ENCODE data around the gene RPS3.

RPS3 gene

DNA sequence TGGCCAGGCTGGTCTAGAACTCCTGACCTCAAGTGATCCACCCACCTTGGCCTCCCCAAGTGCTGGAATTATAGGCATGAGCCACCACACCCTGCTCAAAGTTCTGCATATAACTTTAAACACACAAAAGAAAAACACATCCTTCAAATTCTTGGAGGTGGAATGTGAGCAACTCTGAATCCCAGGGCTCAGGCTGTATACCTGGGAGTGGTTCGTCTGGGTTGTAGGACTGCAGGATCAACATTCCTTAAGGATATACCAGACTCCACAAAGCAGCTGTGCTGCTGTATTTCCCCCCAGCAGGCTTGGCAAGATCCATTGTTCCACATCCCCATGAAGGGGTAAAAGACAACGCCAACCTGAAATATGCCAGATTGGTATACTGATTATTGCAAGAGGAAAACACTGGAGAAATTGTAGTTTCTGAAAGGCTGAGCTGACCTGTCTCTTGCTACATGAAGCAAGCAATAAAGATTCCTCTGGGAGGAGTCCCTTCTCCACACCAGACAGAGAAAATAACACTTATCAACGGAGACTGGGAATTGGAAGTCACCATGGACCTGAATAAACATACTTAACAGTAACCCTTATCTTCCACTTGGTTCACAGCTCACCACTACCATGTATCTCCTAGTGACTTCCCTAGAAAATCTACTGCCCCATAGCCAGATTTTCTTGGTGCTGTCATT is 12.2 kb upstream of the RPS3 start:
- H3K4me1 ChIP-seq (ENCODE audit: control insufficient read depth, insufficient read depth, low read length): no peaks in the 10 kb centered on the region
- H3K9ac ChIP-seq (ENCODE audit: low read length): no peak overlapping the region
- H3K36me3 ChIP-seq (ENCODE audit: control insufficient read depth, insufficient read depth, low read length): no peaks in the 10 kb centered on the region
- no peak overlapping the region for H3K4me3 ChIP-seq (ENCODE audit: low read length)
- H3K27me3 ChIP-seq (ENCODE audit: control insufficient read depth, insufficient read depth, low read length): no peaks in the 10 kb centered on the region
- H3K27ac ChIP-seq (ENCODE audit: low read depth, low read length): no peak overlapping the region

DNA sequence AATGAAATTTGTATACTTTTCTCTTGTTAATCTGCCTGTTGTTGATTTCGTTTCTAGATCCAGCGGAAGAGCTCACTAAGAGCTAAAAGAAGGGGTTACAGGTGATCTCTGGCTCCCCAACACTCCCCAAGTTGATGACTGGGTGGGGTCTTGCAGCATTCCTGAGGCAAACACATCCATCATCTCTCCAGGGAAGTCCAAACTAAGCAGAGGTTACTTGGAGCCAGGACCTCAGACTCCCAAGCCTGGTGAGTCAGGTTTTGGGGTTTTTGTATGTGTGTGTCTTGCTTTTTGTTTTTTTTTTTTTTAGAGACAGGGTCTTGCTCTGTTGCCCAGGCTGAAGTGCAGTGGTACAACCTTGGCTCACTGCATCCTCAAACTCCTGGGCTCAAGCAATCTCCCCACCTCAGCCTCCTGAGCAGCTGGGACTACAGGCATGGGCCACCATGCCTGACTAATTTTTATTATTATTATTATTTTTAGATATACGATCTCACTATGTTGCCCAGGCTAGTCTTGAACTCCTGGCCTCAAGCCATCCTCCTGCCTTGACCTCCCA is 11.5 kb upstream of the RPS3 start:
- no peaks in the 10 kb centered on the region for H3K36me3 ChIP-seq (ENCODE audit: control insufficient read depth, insufficient read depth, low read length)
- H3K27me3 ChIP-seq (ENCODE audit: control insufficient read depth, insufficient read depth, low read length): no peaks in the 10 kb centered on the region
- no peaks in the 10 kb centered on the region for H3K4me1 ChIP-seq (ENCODE audit: control insufficient read depth, insufficient read depth, low read length)
- H3K9ac ChIP-seq (ENCODE audit: low read length): no peak overlapping the region
- no peak overlapping the region for H3K27ac ChIP-seq (ENCODE audit: low read depth, low read length)
- no peak overlapping the region for H3K4me3 ChIP-seq (ENCODE audit: low read length)

DNA sequence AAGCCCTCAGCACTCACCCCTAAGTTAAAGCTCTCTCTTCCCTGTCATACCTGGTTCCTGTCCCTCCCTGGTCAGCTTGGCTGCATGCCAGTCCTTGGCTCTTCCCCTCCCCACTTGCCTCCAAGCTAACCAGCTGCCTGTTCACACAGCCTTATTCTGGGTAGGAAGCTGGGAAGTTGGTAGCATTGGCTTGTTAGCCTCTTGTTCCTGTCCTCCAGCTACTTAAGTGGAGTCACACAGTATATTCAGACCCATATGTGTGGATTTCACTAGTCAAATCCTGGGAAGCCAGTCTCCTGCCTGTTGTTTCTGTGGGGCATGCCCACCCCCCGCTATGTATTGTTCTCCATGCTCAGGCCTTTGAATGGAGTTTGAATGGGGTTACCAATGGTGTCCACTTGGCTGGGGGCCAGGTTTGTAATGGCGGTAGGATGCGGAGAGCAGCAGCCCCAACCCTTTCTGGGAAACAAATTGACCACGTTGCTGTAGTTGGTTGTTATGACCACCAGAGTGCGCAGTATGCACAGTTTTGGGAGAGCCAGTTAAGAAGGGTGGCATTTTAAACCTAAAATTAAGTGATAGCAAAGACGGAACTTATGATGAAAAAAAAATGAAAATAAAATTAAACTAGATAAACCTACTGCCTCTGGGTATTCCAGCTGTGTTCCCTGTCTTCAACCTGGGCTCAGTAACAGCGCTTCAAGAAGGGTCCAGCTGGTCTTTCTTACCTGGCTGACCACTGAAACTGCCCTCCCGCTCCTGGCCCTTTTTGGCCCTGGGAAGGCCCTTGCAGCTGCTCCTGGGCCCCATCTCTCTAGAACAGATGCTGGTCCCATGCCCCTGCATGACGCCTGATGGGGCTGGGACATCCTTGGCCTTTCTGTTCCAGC is 10.7 kb upstream of the RPS3 start:
- H3K4me3 ChIP-seq (ENCODE audit: low read length): no peak overlapping the region
- H3K4me1 ChIP-seq (ENCODE audit: control insufficient read depth, insufficient read depth, low read length): no peaks in the 10 kb centered on the region
- no peak overlapping the region for H3K27ac ChIP-seq (ENCODE audit: low read depth, low read length)
- no peaks in the 10 kb centered on the region for H3K36me3 ChIP-seq (ENCODE audit: control insufficient read depth, insufficient read depth, low read length)
- H3K27me3 ChIP-seq (ENCODE audit: control insufficient read depth, insufficient read depth, low read length): no peaks in the 10 kb centered on the region
- no peak overlapping the region for H3K9ac ChIP-seq (ENCODE audit: low read length)

DNA sequence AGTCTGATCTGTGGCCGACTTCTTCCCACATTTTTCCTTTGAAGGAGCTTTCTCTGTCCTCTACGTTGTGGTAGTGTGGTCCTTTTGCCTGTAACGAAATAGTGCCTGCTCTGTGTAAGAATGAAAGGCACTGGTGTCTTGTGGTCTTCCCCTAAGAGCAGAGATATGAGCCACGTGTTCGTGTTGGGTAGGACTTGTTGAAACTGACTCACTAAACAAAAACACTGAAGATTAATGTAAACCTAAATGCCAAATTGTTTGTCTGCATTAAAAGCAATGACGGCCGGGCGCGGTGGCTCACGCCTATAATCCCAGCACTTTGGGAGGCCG is 10.1 kb upstream of the RPS3 start:
- Histone ChIP-seq H3K9ac (ENCODE audit: low read length) (no peak overlapping the region), H3K27ac (ENCODE audit: low read depth, low read length) (no peak overlapping the region)

DNA sequence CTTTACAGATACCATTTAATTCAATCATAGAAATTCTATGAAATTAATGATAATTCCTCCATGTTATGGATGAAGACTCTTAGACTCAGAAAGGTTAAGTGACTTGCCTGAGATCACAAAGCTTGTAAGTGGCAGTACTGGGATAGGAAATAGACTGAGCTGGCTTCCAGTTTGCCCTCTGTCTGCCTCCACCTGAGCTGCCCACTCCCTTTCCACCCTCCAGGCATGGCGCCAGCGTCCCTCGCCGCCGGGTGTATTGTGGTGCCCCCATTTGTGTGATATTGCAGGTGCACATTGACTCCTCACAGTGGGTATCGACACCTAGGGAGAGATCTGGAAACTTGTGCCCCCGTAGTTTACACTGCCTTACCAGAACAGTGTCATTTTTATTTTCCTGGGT is 9.4 kb upstream of the RPS3 start:
- Histone ChIP-seq H3K27me3 (ENCODE audit: control insufficient read depth, insufficient read depth, low read length) (no peaks in the 10 kb centered on the region), H3K4me3 (ENCODE audit: low read length) (no peak overlapping the region), H3K9ac (ENCODE audit: low read length) (no peak overlapping the region), H3K36me3 (ENCODE audit: control insufficient read depth, insufficient read depth, low read length) (no peaks in the 10 kb centered on the region), H3K27ac (ENCODE audit: low read depth, low read length) (no peak overlapping the region), H3K4me1 (ENCODE audit: control insufficient read depth, insufficient read depth, low read length) (no peaks in the 10 kb centered on the region)

More for the DNA sequence above, 10.1 kb upstream of the RPS3 start:
- Histone ChIP-seq H3K36me3 (ENCODE audit: control insufficient read depth, insufficient read depth, low read length) (no peaks in the 10 kb centered on the region), H3K4me1 (ENCODE audit: control insufficient read depth, insufficient read depth, low read length) (no peaks in the 10 kb centered on the region), H3K4me3 (ENCODE audit: low read length) (no peak overlapping the region), H3K27me3 (ENCODE audit: control insufficient read depth, insufficient read depth, low read length) (no peaks in the 10 kb centered on the region)

DNA sequence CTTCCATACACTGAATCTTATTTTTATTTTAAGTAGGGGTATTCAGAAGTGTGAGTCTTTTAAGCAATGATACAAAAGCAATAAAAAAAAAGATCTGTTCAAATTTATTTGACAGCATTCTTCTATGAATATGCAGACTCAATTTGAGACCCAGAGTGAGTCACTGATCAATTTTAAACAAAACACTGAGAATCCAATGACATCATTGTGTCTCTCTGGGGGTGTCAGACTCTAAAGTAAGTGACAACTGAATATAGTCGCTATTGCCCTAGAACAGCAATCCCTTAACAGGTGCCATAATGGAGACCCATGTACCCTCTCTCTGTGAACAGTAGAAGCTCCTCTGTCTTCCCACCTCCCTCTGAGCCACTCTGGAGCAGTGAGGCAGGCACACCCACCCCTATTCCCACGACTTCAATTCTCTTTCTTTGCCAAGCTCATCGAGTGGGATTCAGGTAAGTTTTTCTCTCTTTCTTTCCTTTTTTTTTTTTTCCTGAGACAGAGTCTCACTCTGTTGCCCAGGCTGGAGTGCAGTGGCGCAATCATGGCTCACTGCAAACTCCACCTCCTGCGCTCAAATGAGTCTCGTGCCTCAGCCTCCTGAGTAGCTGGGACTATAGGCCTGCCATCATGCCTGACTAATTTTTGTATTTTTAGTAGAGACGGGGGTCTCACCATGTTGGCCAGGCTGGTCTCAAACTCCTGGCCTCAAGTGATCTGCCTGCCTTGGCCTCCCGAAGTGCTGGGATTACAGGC is 5.1 kb upstream of the RPS3 start:
- Histone ChIP-seq H3K27me3 (ENCODE audit: control insufficient read depth, insufficient read depth, low read length) (no peaks in the 10 kb centered on the region), H3K4me1 (ENCODE audit: control insufficient read depth, insufficient read depth, low read length) (no peaks in the 10 kb centered on the region), H3K36me3 (ENCODE audit: control insufficient read depth, insufficient read depth, low read length) (no peaks in the 10 kb centered on the region), H3K9ac (ENCODE audit: low read length) (no peak overlapping the region), H3K4me3 (ENCODE audit: low read length) (no peak overlapping the region), H3K27ac (ENCODE audit: low read depth, low read length) (no peak overlapping the region)

DNA sequence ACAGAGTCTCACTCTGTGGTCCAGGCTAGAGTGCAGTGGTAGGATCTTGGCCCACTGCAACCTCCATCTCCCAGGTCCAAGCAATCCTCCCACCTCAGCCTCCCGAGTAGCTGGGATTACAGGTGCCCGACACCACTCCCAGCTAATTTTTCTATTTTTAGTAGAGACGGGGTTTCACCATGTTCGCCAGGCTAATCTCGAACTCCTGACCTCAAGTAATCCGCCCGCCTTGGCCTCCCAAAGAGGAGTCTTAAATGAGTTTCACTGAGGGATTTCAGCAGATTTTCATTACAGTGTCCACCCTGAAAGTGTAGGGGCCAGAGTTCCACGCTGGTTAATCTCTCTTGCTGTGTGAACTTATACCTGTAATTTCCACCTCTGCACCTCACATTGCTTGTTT is 412 bp upstream of the RPS3 start:
- no peak overlapping the region for H3K9ac ChIP-seq (ENCODE audit: low read length)
- no peak overlapping the region for H3K27ac ChIP-seq (ENCODE audit: low read depth, low read length)
- peaks cover 15% of the 10 kb centered on the region for H3K36me3 ChIP-seq (ENCODE audit: control insufficient read depth, insufficient read depth, low read length)

DNA sequence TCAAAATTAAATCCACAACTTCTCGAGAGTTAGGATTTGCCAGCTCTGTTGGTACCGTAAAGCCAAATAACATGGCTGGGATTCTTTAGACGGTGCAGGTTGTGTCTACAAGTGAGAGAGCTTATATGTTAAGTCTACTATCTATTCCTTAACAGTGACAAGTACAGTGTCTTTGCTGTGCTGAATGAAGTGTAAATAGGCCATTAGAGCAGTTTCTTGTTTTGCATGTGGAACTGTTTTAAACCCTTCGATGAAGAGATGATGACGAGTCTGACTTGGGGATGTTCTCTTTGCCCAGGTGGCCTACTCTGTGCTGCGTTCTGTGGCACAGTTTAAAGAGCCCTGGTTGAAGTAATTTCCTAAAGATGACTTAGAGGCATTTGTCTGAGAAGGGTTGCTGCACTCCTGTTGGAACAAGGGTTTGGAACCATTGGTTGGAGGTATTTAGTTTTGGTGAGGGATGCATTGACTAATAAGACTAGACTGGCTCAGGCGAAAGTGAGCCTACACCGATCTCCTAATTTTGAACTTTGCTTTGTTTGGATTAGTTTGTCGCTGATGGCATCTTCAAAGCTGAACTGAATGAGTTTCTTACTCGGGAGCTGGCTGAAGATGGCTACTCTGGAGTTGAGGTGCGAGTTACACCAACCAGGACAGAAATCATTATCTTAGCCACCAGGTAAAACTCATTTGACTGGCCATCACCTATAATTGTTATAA is 988 bp downstream of the RPS3 start:
- Histone ChIP-seq H3K4me3 (ENCODE audit: low read length) (peak overlapping the region; percentile 80), H3K36me3 (ENCODE audit: control insufficient read depth, insufficient read depth, low read length) (peaks cover 21% of the 10 kb centered on the region), H3K4me1 (ENCODE audit: control insufficient read depth, insufficient read depth, low read length) (peaks cover 6% of the 10 kb centered on the region), H3K27me3 (ENCODE audit: control insufficient read depth, insufficient read depth, low read length) (no peaks in the 10 kb centered on the region), H3K27ac (ENCODE audit: low read depth, low read length) (peak overlapping the region; percentile 93), H3K9ac (ENCODE audit: low read length) (peak overlapping the region; percentile 63)

More for the DNA sequence above, 412 bp upstream of the RPS3 start:
- H3K27me3 ChIP-seq (ENCODE audit: control insufficient read depth, insufficient read depth, low read length): no peaks in the 10 kb centered on the region
- H3K4me3 ChIP-seq (ENCODE audit: low read length): no peak overlapping the region
- H3K4me1 ChIP-seq (ENCODE audit: control insufficient read depth, insufficient read depth, low read length): peaks cover 6% of the 10 kb centered on the region

DNA sequence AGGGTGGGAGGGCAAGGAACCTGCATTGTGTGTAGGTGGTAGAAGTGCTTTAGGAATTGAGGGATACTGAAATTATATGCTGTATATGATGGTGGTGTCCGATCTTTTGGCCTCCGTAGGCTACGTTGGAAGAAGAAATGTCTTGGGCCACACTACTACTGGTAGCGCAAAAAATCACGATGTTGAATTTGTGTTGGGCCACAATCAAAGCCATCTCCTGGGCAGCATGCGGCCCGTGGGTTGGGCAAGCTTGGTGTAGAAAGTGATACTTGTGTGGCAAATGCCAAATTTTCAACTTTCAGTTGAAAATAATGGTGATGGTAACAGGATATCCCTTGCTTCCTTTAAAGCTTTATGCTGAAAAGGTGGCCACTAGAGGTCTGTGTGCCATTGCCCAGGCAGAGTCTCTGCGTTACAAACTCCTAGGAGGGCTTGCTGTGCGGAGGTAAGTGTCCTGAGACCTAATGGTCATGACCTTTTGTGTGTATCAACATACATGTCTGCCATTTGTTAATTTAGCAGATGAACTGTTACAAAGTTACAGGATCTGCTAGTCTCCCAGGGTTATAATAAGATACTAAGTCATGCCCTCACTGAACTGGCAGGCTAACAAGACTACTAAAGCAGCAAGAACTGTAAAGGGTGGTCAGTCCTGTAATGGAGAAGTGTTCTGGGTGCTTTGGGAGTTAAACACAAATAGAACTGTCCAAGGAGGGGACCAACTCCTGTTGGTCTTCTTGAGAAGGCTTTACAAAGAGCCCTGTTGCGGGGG is 2.9 kb downstream of the RPS3 start:
- no peak overlapping the region for H3K27ac ChIP-seq (ENCODE audit: low read depth, low read length)
- H3K4me1 ChIP-seq (ENCODE audit: control insufficient read depth, insufficient read depth, low read length): peaks cover 6% of the 10 kb centered on the region
- peaks cover 32% of the 10 kb centered on the region for H3K36me3 ChIP-seq (ENCODE audit: control insufficient read depth, insufficient read depth, low read length)
- no peak overlapping the region for H3K9ac ChIP-seq (ENCODE audit: low read length)
- H3K4me3 ChIP-seq (ENCODE audit: low read length): no peak overlapping the region
- no peaks in the 10 kb centered on the region for H3K27me3 ChIP-seq (ENCODE audit: control insufficient read depth, insufficient read depth, low read length)

DNA sequence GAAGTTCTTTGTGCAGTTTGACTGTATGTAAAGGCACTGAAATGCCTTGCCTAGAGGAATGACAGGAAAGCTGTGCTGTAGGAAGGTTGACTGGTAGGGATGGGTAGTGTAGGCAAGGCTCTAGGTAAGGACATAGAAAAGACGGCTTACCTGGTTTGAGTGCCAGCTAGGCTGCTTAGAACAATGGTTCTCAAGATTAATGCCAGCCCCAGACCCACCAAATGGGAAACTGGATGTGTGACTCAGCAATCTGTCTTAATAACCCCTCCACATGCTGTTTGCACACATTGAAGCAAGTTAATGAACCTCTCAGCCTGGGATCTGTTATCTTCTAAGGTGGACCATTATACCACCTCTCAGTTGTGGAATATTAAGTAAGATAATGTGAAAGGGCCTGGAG is 3.7 kb downstream of the RPS3 start:
- H3K4me3 ChIP-seq (ENCODE audit: low read length): no peak overlapping the region
- peaks cover 6% of the 10 kb centered on the region for H3K4me1 ChIP-seq (ENCODE audit: control insufficient read depth, insufficient read depth, low read length)
- no peaks in the 10 kb centered on the region for H3K27me3 ChIP-seq (ENCODE audit: control insufficient read depth, insufficient read depth, low read length)
- no peak overlapping the region for H3K27ac ChIP-seq (ENCODE audit: low read depth, low read length)
- no peak overlapping the region for H3K9ac ChIP-seq (ENCODE audit: low read length)
- peaks cover 32% of the 10 kb centered on the region for H3K36me3 ChIP-seq (ENCODE audit: control insufficient read depth, insufficient read depth, low read length)

DNA sequence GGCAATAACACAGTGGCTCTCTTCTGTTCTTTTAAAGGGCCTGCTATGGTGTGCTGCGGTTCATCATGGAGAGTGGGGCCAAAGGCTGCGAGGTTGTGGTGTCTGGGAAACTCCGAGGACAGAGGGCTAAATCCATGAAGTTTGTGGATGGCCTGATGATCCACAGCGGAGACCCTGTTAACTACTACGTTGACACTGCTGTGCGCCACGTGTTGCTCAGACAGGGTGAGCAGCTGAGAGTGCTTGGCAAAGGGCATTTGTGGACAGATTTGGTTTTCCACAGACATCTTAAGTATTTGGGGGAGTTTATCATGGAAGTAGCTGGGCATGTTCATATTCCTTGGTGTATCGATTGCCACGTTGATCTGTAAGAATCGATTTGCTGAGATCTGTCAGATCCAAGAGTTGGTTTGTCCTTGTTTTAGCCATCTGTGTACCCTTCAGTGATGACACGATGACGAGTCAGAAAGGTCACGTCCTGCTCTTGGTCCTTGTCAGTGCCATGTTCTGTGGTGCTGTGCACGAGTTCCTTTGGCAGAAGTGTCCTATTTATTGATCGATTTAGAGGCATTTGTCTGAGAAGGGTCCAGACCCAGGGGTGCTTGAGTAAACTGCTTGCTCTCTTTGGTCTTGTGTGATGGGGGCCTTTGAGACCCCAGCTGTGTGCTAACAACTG is 4.8 kb downstream of the RPS3 start:
- H3K27me3 ChIP-seq (ENCODE audit: control insufficient read depth, insufficient read depth, low read length): no peaks in the 10 kb centered on the region

More for the DNA sequence above, 4.8 kb downstream of the RPS3 start:
- no peak overlapping the region for H3K4me3 ChIP-seq (ENCODE audit: low read length)
- H3K4me1 ChIP-seq (ENCODE audit: control insufficient read depth, insufficient read depth, low read length): peaks cover 6% of the 10 kb centered on the region
- H3K27ac ChIP-seq (ENCODE audit: low read depth, low read length): no peak overlapping the region
- H3K36me3 ChIP-seq (ENCODE audit: control insufficient read depth, insufficient read depth, low read length): peaks cover 32% of the 10 kb centered on the region
- H3K9ac ChIP-seq (ENCODE audit: low read length): no peak overlapping the region

Measured in rectal smooth muscle tissue (tissue), 1 donor.